K562 (cell line): ENCODE data around the gene KCNK3. TPM values are rescaled to one million over a fixed set of nuclear protein-coding genes. Genes with fewer than 3 reads are reported as not detected.
"Not testable (repeated sequence)": the region's sequence is repeated elsewhere in the genome, so short reads cannot be mapped to it uniquely, and the experiment has no call there.

Source experiments
- ELF4 ChIP-seq: fragments of 450-650 bp; formaldehyde crosslinking; IDR thresholded peaks from 2 replicates; pipeline ENCODE4 v1.4.0; 2022; ENCODE audit warnings: missing genetic modification characterization
- ELK3 ChIP-seq: fragments of 450-650 bp; formaldehyde crosslinking; IDR thresholded peaks from 2 replicates; pipeline ENCODE4 v1.4.0; 2020; ENCODE audit warnings: mild to moderate bottlenecking
- FOXA3 ChIP-seq, 2 experiments: fragments of 450-650 bp in 1 of 2; sonication (generic) in 1 of 2; formaldehyde crosslinking; IDR thresholded peaks in 1 of 2; conservative IDR thresholded peaks in 1 of 2; 2 replicates each; pipeline versions ENCODE4 v1.4.0 to v1.8.0; 2020 to 2022; ENCODE audit warnings: mild to moderate bottlenecking in 2 of 2, missing genetic modification reagents in 1 of 2
- ID3 ChIP-seq, 2 experiments: fragments of 250-450 bp in 1 of 2; fragments of 450-650 bp in 1 of 2; sonication (Bioruptor Pico) in 1 of 2; IDR thresholded peaks; 2 replicates each; pipeline versions ENCODE4 v1.6.1 to v1.8.0; 2016 to 2021; ENCODE audit warnings: mild to moderate bottlenecking in 2 of 2, moderate library complexity in 2 of 2, missing compliant biosample characterization in 1 of 2, missing genetic modification characterization in 1 of 2
- LEF1 ChIP-seq: fragments of 450-650 bp; IDR thresholded peaks from 2 replicates; pipeline ENCODE4 v1.6.1; 2016; ENCODE audit warnings: mild to moderate bottlenecking
- MAFG ChIP-seq: fragments of 450-650 bp; conservative IDR thresholded peaks from 2 replicates; pipeline ENCODE4 v1.6.1; 2016; ENCODE audit warnings: missing genetic modification characterization, missing compliant biosample characterization
- MTA3 ChIP-seq: fragments of 450-650 bp; formaldehyde crosslinking; IDR thresholded peaks from 2 replicates; pipeline ENCODE4 v1.6.1; 2017; ENCODE audit warnings: mild to moderate bottlenecking, borderline replicate concordance
- NCOA1 ChIP-seq: fragments of 450-650 bp; IDR thresholded peaks from 2 replicates; pipeline ENCODE4 v1.6.1; 2016; ENCODE audit warnings: low read depth
- NUFIP1 ChIP-seq: fragments of 450-650 bp; IDR thresholded peaks from 2 replicates; pipeline ENCODE4 v1.6.1; 2018; ENCODE audit not compliant: partially characterized antibody
- PHTF2 ChIP-seq: fragments of 250-450 bp; sonication (Bioruptor Pico); IDR thresholded peaks from 2 replicates; pipeline ENCODE4 v1.5.0; 2021; ENCODE audit warnings: mild to moderate bottlenecking
- RAD21 ChIP-seq, 2 experiments: fragments of 250-450 bp in 1 of 2; fragments of 450-650 bp in 1 of 2; sonication (Bioruptor Pico) in 1 of 2; formaldehyde crosslinking in 1 of 2; IDR thresholded peaks in 1 of 2; conservative IDR thresholded peaks in 1 of 2; 2 replicates each; pipeline versions ENCODE4 v1.4.0 to v1.8.0; 2020 to 2022; ENCODE audit warnings: mild to moderate bottlenecking in 2 of 2, moderate library complexity in 1 of 2
- SMAD3 ChIP-seq: fragments of 450-650 bp; formaldehyde crosslinking; conservative IDR thresholded peaks from 2 replicates; pipeline ENCODE4 v1.4.0; 2020; ENCODE audit warnings: mild to moderate bottlenecking
- SOX6 ChIP-seq: fragments of 450-650 bp; IDR thresholded peaks from 2 replicates; pipeline ENCODE4 v1.6.1; 2014; ENCODE audit warnings: mild to moderate bottlenecking
- TEAD4 ChIP-seq, 2 experiments: sonication (generic) in 1 of 2; formaldehyde crosslinking in 1 of 2; IDR thresholded peaks; 2 replicates each; pipeline versions ENCODE4 v1.6.1 to v1.8.0; 2012 to 2022; ENCODE audit warnings: borderline replicate concordance in 1 of 2, inconsistent platforms in 1 of 2, low read length in 1 of 2, mild to moderate bottlenecking in 1 of 2, missing genetic modification reagents in 1 of 2
- ZBTB11 ChIP-seq, 3 experiments: fragments of 200-800 bp in 1 of 3; fragments of 250-450 bp in 1 of 3; fragments of 450-650 bp in 1 of 3; sonication (Bioruptor Pico) in 1 of 3; sonication (Bioruptor generic) in 1 of 3; formaldehyde crosslinking in 1 of 3; IDR thresholded peaks; 2 replicates each; pipeline versions ENCODE4 v1.6.1 to v1.8.0; 2016 to 2022; ENCODE audit warnings: mild to moderate bottlenecking in 2 of 3, missing genetic modification characterization in 2 of 3, missing compliant biosample characterization in 1 of 3, moderate library complexity in 1 of 3
- ZNF239 ChIP-seq: fragments of 250-450 bp; sonication (Bioruptor Pico); IDR thresholded peaks from 2 replicates; pipeline ENCODE4 v1.4.0; 2020; ENCODE audit warnings: mild to moderate bottlenecking
- ZNF583 ChIP-seq: fragments of 250-450 bp; sonication (Bioruptor Pico); IDR thresholded peaks from 2 replicates; pipeline ENCODE4 v1.4.0; 2020
- ZNF740 ChIP-seq, 3 experiments: fragments of 200-800 bp in 1 of 3; sonication (Bioruptor generic) in 1 of 3; sonication (generic) in 1 of 3; formaldehyde crosslinking in 1 of 3; IDR thresholded peaks; 2 replicates each; pipeline versions ENCODE4 v1.6.1 to v1.8.0; 2016 to 2022; ENCODE audit warnings: mild to moderate bottlenecking in 2 of 3, missing compliant biosample characterization in 2 of 3, missing genetic modification characterization in 2 of 3, missing genetic modification reagents in 1 of 3
- polyA plus RNA-seq, 8 experiments: library from polyadenylated mRNA; depleted of rRNA in 4 of 8; stranded (reverse) in 5 of 8; unstranded in 3 of 8; fragments of >200 nt; fragmentation: Nextera tagmentation in 2 of 8; fragmentation: Illumina TruSeq in 1 of 8; extraction: Ambion mirVana in 2 of 8; extraction: Trizol in 1 of 8; gene quantifications; 2 replicates each; pipeline versions ENCODE4 v1.2.1 to v1.2.3, GENCODE V29; 2011 to 2014; ENCODE audit warnings: inconsistent platforms in 1 of 8, missing spikeins in 1 of 8
- total RNA-seq, 7 experiments: library from RNA; depleted of rRNA in 6 of 7; stranded (reverse); fragments of >200 nt in 6 of 7; fragmentation: Illumina TruSeq in 2 of 7; extraction: Trizol in 2 of 7; gene quantifications; 2 replicates each; pipeline versions ENCODE4 v1.2.1 to v1.2.3, GENCODE V29; 2011 to 2021; ENCODE audit warnings: low replicate concordance in 1 of 7

Gene KCNK3
- total and polyA plus RNA-seq, 9 of the 15 experiments (the other 6 are each of a cell fraction or from before 2014, with no cell fraction given): 0.01 to 0.20 (median 0.07) TPM; not detected in 5

GRCh38 chr2:26749787-26750420 lies 57.4 kb downstream of the KCNK3 start (continued):
- TF ChIP-seq ID3 (CRISPR knock-in tag; IDR thresholded peaks at IDR 0.05) (peak; percentile 83; the same call in 1 of the 2 replicates), ID3 (tag; IDR thresholded peaks at IDR 0.05) (peak; percentile 98), ZNF239 (CRISPR knock-in tag) (peak; percentile 91), LEF1 (peak; percentile 84), ZBTB11 (CRISPR knock-in tag; IDR thresholded peaks at IDR 0.05) (peak in 1 of 3 experiments; percentile 77; a peak in 2 of 6 replicates), NCOA1 (peak; percentile 27; the same call in 1 of the 2 replicates), PHTF2 (CRISPR knock-in tag) (peak; percentile 71; the same call in 1 of the 2 replicates), ZNF583 (CRISPR knock-in tag) (peak; percentile 97), TEAD4 (IDR thresholded peaks at IDR 0.05; ENCODE audit: low read length) (0 out of 2 replicates have a peak, but pooled peaks have one; percentile 25), RAD21 (CRISPR knock-in tag; conservative IDR thresholded peaks at IDR 0.05 in 1 of 2, IDR thresholded peaks at IDR 0.05 in 1 of 2) (peak in 1 of 2 experiments; percentile 19; a peak in 1 of 4 replicates), SOX6 (peak; percentile 73), SMAD3 (CRISPR knock-in tag) (peak; percentile 96), NUFIP1 (peak; percentile 81), MAFG (0 out of 2 replicates have a peak, but pooled peaks have one; percentile 30), FOXA3 (CRISPR knock-in tag; conservative IDR thresholded peaks at IDR 0.05 in 1 of 2, IDR thresholded peaks at IDR 0.05 in 1 of 2) (peak in 1 of 2 experiments; percentile 25; a peak in 1 of 4 replicates), ELK3 (0 out of 2 replicates have a peak, but pooled peaks have one; percentile 79), ZNF740 (tag; IDR thresholded peaks at IDR 0.05) (peak in 1 of 2 experiments; percentile 95; a peak in 2 of 4 replicates), MTA3 (peak; percentile 63; the same call in 1 of the 2 replicates), ELF4 (peak; percentile 58; the same call in 1 of the 2 replicates)
- not testable (repeated sequence) for TF ChIP-seq TEAD4 (CRISPR knock-in tag; IDR thresholded peaks at IDR 0.05; ENCODE audit: borderline replicate concordance); ZNF740 (CRISPR knock-in tag; IDR thresholded peaks at IDR 0.05)
